WTC11 (cell line): ENCODE measurements around the gene FAT2. TPM values are rescaled to one million over a fixed set of nuclear protein-coding genes. Genes with fewer than 3 reads are reported as not detected.

Experiments
- ATAC-seq: fragments of 200-7000 bp; cut with Tn5 transposase; 2 replicates; pipeline ENCODE4 v1.10.0; 2021; ENCODE audit warnings: mild to moderate bottlenecking, moderate library complexity
- CTCF ChIA-PET: fragments of 300-600 bp; sonication (Branson Sonifier 250); formaldehyde crosslinking; loops from one replicate; lab custom pipeline; 2021; ENCODE audit warnings: antibody characterized with exemption; lab: Charles Lee
- POLR2A ChIA-PET: fragments of 350-600 bp; sonication (Branson Sonifier 250); formaldehyde crosslinking; loops from one replicate; lab custom pipeline; 2021; ENCODE audit warnings: antibody characterized with exemption; lab: Charles Lee
- DNase-seq: peaks from one replicate; pipeline ENCODE4 v3.0.0; 2021; ENCODE audit warnings: low spot score
- H3K27ac Mint-ChIP-seq: 2 replicates; pipeline ENCODE4 v1.8.0; 2021; ENCODE audit warnings: mixed read lengths
- H3K27me3 Mint-ChIP-seq: 2 replicates; pipeline ENCODE4 v1.8.0; 2021; ENCODE audit warnings: low read depth, mild to moderate bottlenecking, moderate library complexity, mixed read lengths
- H3K36me3 Mint-ChIP-seq: 2 replicates; pipeline ENCODE4 v1.8.0; 2021; ENCODE audit warnings: mixed read lengths
- H3K4me1 Mint-ChIP-seq: 2 replicates; pipeline ENCODE4 v1.8.0; 2022; ENCODE audit warnings: mixed read lengths
- H3K4me3 Mint-ChIP-seq: 2 replicates; pipeline ENCODE4 v1.8.0; 2021; ENCODE audit warnings: mild to moderate bottlenecking, moderate library complexity, mixed read lengths
- H3K9me3 Mint-ChIP-seq: 2 replicates; pipeline ENCODE4 v1.8.0; 2021; ENCODE audit warnings: mixed read lengths
- ATF1 ChIP-seq: sonication (generic); formaldehyde crosslinking; IDR thresholded peaks from 2 replicates; pipeline ENCODE4 v1.8.1; 2023; ENCODE audit warnings: mild to moderate bottlenecking, moderate library complexity, missing genetic modification reagents
- ATF3 ChIP-seq: sonication (generic); formaldehyde crosslinking; conservative IDR thresholded peaks from 2 replicates; pipeline ENCODE4 v1.8.1; 2022; ENCODE audit warnings: mild to moderate bottlenecking, missing genetic modification reagents
- ATF6 ChIP-seq: sonication (generic); formaldehyde crosslinking; IDR thresholded peaks from 2 replicates; pipeline ENCODE4 v1.8.1; 2023; ENCODE audit warnings: mild to moderate bottlenecking, missing genetic modification reagents
- CBFB ChIP-seq: sonication (generic); formaldehyde crosslinking; IDR thresholded peaks from 2 replicates; pipeline ENCODE4 v1.8.1; 2022; ENCODE audit warnings: mild to moderate bottlenecking, low read depth, missing genetic modification reagents
- CDX4 ChIP-seq: fragments of 250-450 bp; sonication (Bioruptor Pico); IDR thresholded peaks from 2 replicates; pipeline ENCODE4 v1.9.0; 2021; ENCODE audit warnings: moderate library complexity, mild to moderate bottlenecking, inconsistent platforms, borderline replicate concordance
- CREM ChIP-seq: sonication (generic); formaldehyde crosslinking; IDR thresholded peaks from 2 replicates; pipeline ENCODE4 v1.8.1; 2022; ENCODE audit warnings: mild to moderate bottlenecking, missing genetic modification reagents, moderate library complexity
- ETV6 ChIP-seq: sonication (generic); formaldehyde crosslinking; IDR thresholded peaks from 2 replicates; pipeline ENCODE4 v1.8.1; 2022; ENCODE audit warnings: mild to moderate bottlenecking, missing genetic modification reagents
- GABPB1 ChIP-seq: sonication (generic); formaldehyde crosslinking; IDR thresholded peaks from 2 replicates; pipeline ENCODE4 v1.8.1; 2023; ENCODE audit warnings: mild to moderate bottlenecking, missing genetic modification reagents
- HMGA2 ChIP-seq: fragments of 250-450 bp; sonication (Bioruptor Pico); IDR thresholded peaks from 2 replicates; pipeline ENCODE4 v1.4.0; 2021; ENCODE audit warnings: mild to moderate bottlenecking, moderate library complexity
- IRF1 ChIP-seq: sonication (generic); formaldehyde crosslinking; IDR thresholded peaks from 2 replicates; pipeline ENCODE4 v1.8.0; 2023; ENCODE audit warnings: missing genetic modification reagents
- KAT7 ChIP-seq: sonication (generic); formaldehyde crosslinking; IDR thresholded peaks from 2 replicates; pipeline ENCODE4 v1.8.1; 2023; ENCODE audit warnings: missing genetic modification reagents, mild to moderate bottlenecking, borderline replicate concordance
- MXD4 ChIP-seq: fragments of 250-450 bp; sonication (Bioruptor Pico); IDR thresholded peaks from 2 replicates; pipeline ENCODE4 v1.8.0; 2021; ENCODE audit warnings: mild to moderate bottlenecking, moderate library complexity, borderline replicate concordance
- NFYB ChIP-seq: sonication (generic); formaldehyde crosslinking; conservative IDR thresholded peaks from 2 replicates; pipeline ENCODE4 v1.8.0; 2022; ENCODE audit warnings: low read depth, missing genetic modification reagents
- NR2C2 ChIP-seq: sonication (generic); formaldehyde crosslinking; IDR thresholded peaks from 2 replicates; pipeline ENCODE4 v1.8.0; 2022; ENCODE audit warnings: mild to moderate bottlenecking, missing genetic modification reagents
- NR3C1 ChIP-seq: sonication (generic); formaldehyde crosslinking; conservative IDR thresholded peaks from 2 replicates; pipeline ENCODE4 v1.8.1; 2023; ENCODE audit warnings: low read depth, mild to moderate bottlenecking, missing genetic modification reagents
- RELA ChIP-seq: sonication (generic); formaldehyde crosslinking; IDR thresholded peaks from 2 replicates; pipeline ENCODE4 v1.8.1; 2022; ENCODE audit warnings: missing genetic modification reagents, mild to moderate bottlenecking, borderline replicate concordance
- SMAD3 ChIP-seq: sonication (generic); formaldehyde crosslinking; IDR thresholded peaks from 2 replicates; pipeline ENCODE4 v1.8.0; 2022; ENCODE audit warnings: missing genetic modification reagents, mild to moderate bottlenecking, borderline replicate concordance
- SMAD4 ChIP-seq: sonication (generic); formaldehyde crosslinking; IDR thresholded peaks from 2 replicates; pipeline ENCODE4 v1.8.0; 2022; ENCODE audit warnings: mild to moderate bottlenecking, missing genetic modification reagents
- STAT6 ChIP-seq: sonication (generic); formaldehyde crosslinking; conservative IDR thresholded peaks from 2 replicates; pipeline ENCODE4 v1.8.1; 2023; ENCODE audit warnings: mild to moderate bottlenecking, low read depth, missing genetic modification reagents, moderate library complexity
- TCF7 ChIP-seq: sonication (generic); formaldehyde crosslinking; IDR thresholded peaks from 2 replicates; pipeline ENCODE4 v1.8.0; 2022; ENCODE audit warnings: mild to moderate bottlenecking, low read depth, missing genetic modification reagents, moderate library complexity
- TEAD4 ChIP-seq: sonication (generic); formaldehyde crosslinking; IDR thresholded peaks from 2 replicates; pipeline ENCODE4 v1.8.0; 2022; ENCODE audit warnings: mild to moderate bottlenecking, missing genetic modification reagents
- TP53 ChIP-seq: sonication (generic); formaldehyde crosslinking; IDR thresholded peaks from 2 replicates; pipeline ENCODE4 v1.8.1; 2023; ENCODE audit warnings: mild to moderate bottlenecking, missing genetic modification reagents
- USF1 ChIP-seq: sonication (generic); formaldehyde crosslinking; IDR thresholded peaks from 2 replicates; pipeline ENCODE4 v1.8.0; 2022; ENCODE audit warnings: mild to moderate bottlenecking, missing genetic modification reagents
- ZBTB21 ChIP-seq: sonication (generic); formaldehyde crosslinking; IDR thresholded peaks from 2 replicates; pipeline ENCODE4 v1.8.1; 2023; ENCODE audit warnings: mild to moderate bottlenecking, missing genetic modification reagents, borderline replicate concordance
- ZBTB43 ChIP-seq: sonication (generic); formaldehyde crosslinking; IDR thresholded peaks from 2 replicates; pipeline ENCODE4 v1.8.1; 2023; ENCODE audit warnings: mild to moderate bottlenecking, missing genetic modification reagents
- ZMAT4 ChIP-seq: fragments of 250-450 bp; sonication (Bioruptor Pico); IDR thresholded peaks from 2 replicates; pipeline ENCODE4 v1.9.0; 2021; ENCODE audit warnings: mild to moderate bottlenecking
- ZNF121 ChIP-seq: sonication (generic); formaldehyde crosslinking; IDR thresholded peaks from 2 replicates; pipeline ENCODE4 v1.8.0; 2023; ENCODE audit warnings: missing genetic modification reagents
- total RNA-seq: library from RNA; stranded (reverse); gene quantifications from 3 replicates; pipeline ENCODE4 v1.2.3, GENCODE V29; 2021

FAT2 gene
- total RNA-seq, 1 experiment from 2014 or later = 0.26 TPM

GRCh38 chr5:151632941-151633340, 41.8 kb upstream of the FAT2 start:
- DNase-seq (no peak), ATAC-seq (no peak)
- H3K36me3 Mint-ChIP-seq = no peaks in the 10 kb centered on the region
- ChIA-PET POLR2A (no interaction called here), CTCF (interaction anchor here (1.9 to 2.0 kb wide), 2 partner anchors 19 to 26 kb away, joined by 4 to 12 read pairs; no protein-coding TSS in a partner anchor)
- no peak overlapping the region for H3K4me3 Mint-ChIP-seq
- no peak overlapping the region for H3K27ac Mint-ChIP-seq
- no peak for TF ChIP-seq IRF1
- no peak for TF ChIP-seq TCF7 (CRISPR knock-in tag)
- TF ChIP-seq ATF3 (CRISPR knock-in tag) = no peak
- TF ChIP-seq TEAD4 (CRISPR knock-in tag) = no peak
- no peak for TF ChIP-seq ZNF121 (CRISPR knock-in tag)
- TF ChIP-seq RELA (CRISPR knock-in tag) = no peak
- no peak for TF ChIP-seq SMAD3 (CRISPR knock-in tag)
- no peak for TF ChIP-seq STAT6 (CRISPR knock-in tag)
- no peak for TF ChIP-seq ZBTB43 (CRISPR knock-in tag)
- 0 out of 2 replicates have a peak, but pooled peaks cover 4% of the 10 kb centered on the region for H3K4me1 Mint-ChIP-seq
- H3K27me3 Mint-ChIP-seq = peaks cover 21% of the 10 kb centered on the region
- H3K9me3 Mint-ChIP-seq = no peaks in the 10 kb centered on the region

GRCh38 chr5:151632524-151632923, 41.4 kb upstream of the FAT2 start:
- no peak for DNase-seq
- no peak overlapping the region for H3K4me3 Mint-ChIP-seq
- CTCF ChIA-PET = interaction anchor here (1.9 to 2.0 kb wide), 2 partner anchors 19 to 26 kb away, joined by 4 to 12 read pairs; no protein-coding TSS in a partner anchor
- no peak overlapping the region for H3K27ac Mint-ChIP-seq
- TF ChIP-seq NR2C2 (CRISPR knock-in tag) = no peak
- no peak for TF ChIP-seq KAT7 (CRISPR knock-in tag)
- TF ChIP-seq CDX4 = no peak
- TF ChIP-seq SMAD4 (CRISPR knock-in tag) = no peak
- no peak for TF ChIP-seq ATF6 (CRISPR knock-in tag)
- no peak for TF ChIP-seq CREM (CRISPR knock-in tag)
- TF ChIP-seq ATF1 (CRISPR knock-in tag) = no peak
- TF ChIP-seq NFYB (CRISPR knock-in tag) = no peak
- TF ChIP-seq RELA (CRISPR knock-in tag) = no peak
- no peak for TF ChIP-seq CBFB
- no peak for TF ChIP-seq HMGA2 (CRISPR knock-in tag)
- no peak for TF ChIP-seq NR3C1 (CRISPR knock-in tag)
- TF ChIP-seq GABPB1 = no peak
- TF ChIP-seq USF1 = no peak
- no peak for TF ChIP-seq ZMAT4
- no peak for TF ChIP-seq ETV6
- TF ChIP-seq TP53 (CRISPR knock-in tag) = no peak
- no peak for TF ChIP-seq MXD4 (CRISPR knock-in tag)
- no peak for TF ChIP-seq ZBTB21
- H3K9me3 Mint-ChIP-seq = no peaks in the 10 kb centered on the region
- POLR2A ChIA-PET = no interaction called here
- 0 out of 2 replicates have a peak, but pooled peaks cover 4% of the 10 kb centered on the region for H3K4me1 Mint-ChIP-seq
- peaks cover 19% of the 10 kb centered on the region for H3K27me3 Mint-ChIP-seq
- ATAC-seq = no peak
- no peaks in the 10 kb centered on the region for H3K36me3 Mint-ChIP-seq
